Mesendoderm (in vitro differentiated cells): ENCODE data around the gene ZNF789.

Experiments used
- DNase-seq: peaks from one replicate; pipeline ENCODE4 v3.0.0; 2013
- H2AK5ac ChIP-seq: 2 replicates; pipeline ENCODE4 v1.6.1; 2013; ENCODE audit warnings: low read length, inconsistent platforms
- H2BK120ac ChIP-seq: 2 replicates; pipeline ENCODE4 v1.6.1; 2013; ENCODE audit warnings: low read depth, mild to moderate bottlenecking, low read length, moderate library complexity, mixed read lengths
- H2BK15ac ChIP-seq: replicated peaks from 2 replicates; pipeline ENCODE4 v1.6.1; 2013; ENCODE audit warnings: low read depth, mild to moderate bottlenecking, moderate library complexity
- H2BK5ac ChIP-seq: 2 replicates; pipeline ENCODE4 v1.6.1; 2013; ENCODE audit warnings: low read length, inconsistent platforms
- H3K18ac ChIP-seq: 2 replicates; pipeline ENCODE4 v1.6.1; 2013; ENCODE audit warnings: mild to moderate bottlenecking, low read length, mixed read lengths
- H3K23ac ChIP-seq: one replicate; pipeline ENCODE4 v1.6.1; 2013; ENCODE audit warnings: low read length
- H3K27ac ChIP-seq: 2 replicates; pipeline ENCODE4 v1.5.1; 2013; ENCODE audit warnings: low read depth, mild to moderate bottlenecking, inconsistent platforms, low read length, moderate library complexity
- H3K27me3 ChIP-seq: 2 replicates; pipeline ENCODE4 v1.6.1; 2013; ENCODE audit warnings: low read length, control low read depth, mild to moderate bottlenecking, inconsistent platforms; ENCODE audit not compliant: insufficient read depth, poor library complexity
- H3K36me3 ChIP-seq: 2 replicates; pipeline ENCODE4 v1.6.1; 2013; ENCODE audit warnings: low read length, inconsistent platforms; ENCODE audit not compliant: control insufficient read depth, insufficient read depth
- H3K4ac ChIP-seq: one replicate; pipeline ENCODE4 v1.6.1; 2013; ENCODE audit warnings: low read depth, mild to moderate bottlenecking, low read length, moderate library complexity
- H3K4me1 ChIP-seq: 2 replicates; pipeline ENCODE4 v1.6.1; 2013; ENCODE audit warnings: low read depth, low read length, inconsistent platforms; ENCODE audit not compliant: control insufficient read depth
- H3K4me2 ChIP-seq: 2 replicates; pipeline ENCODE4 v1.6.1; 2013; ENCODE audit warnings: low read length
- H3K4me3 ChIP-seq: 2 replicates; pipeline ENCODE4 v1.5.1; 2013; ENCODE audit warnings: mild to moderate bottlenecking, low read length
- H3K56ac ChIP-seq: one replicate; pipeline ENCODE4 v1.6.1; 2013; ENCODE audit warnings: low read length
- H3K79me1 ChIP-seq: 2 replicates; pipeline ENCODE4 v1.6.1; 2013; ENCODE audit warnings: low read length, inconsistent platforms
- H3K79me2 ChIP-seq: 2 replicates; pipeline ENCODE4 v1.6.1; 2013; ENCODE audit warnings: mild to moderate bottlenecking, low read length; ENCODE audit not compliant: control insufficient read depth, insufficient read depth
- H3K9ac ChIP-seq: 2 replicates; pipeline ENCODE4 v1.6.1; 2013; ENCODE audit warnings: low read length, inconsistent platforms
- H4K5ac ChIP-seq: one replicate; pipeline ENCODE4 v1.6.1; 2013; ENCODE audit warnings: low read length
- H4K8ac ChIP-seq: one replicate; pipeline ENCODE4 v1.6.1; 2013; ENCODE audit warnings: low read depth, mild to moderate bottlenecking, control low read depth, low read length, moderate library complexity
- WGBS: extraction: QIAGEN DNeasy Blood & Tissue Kit; methylation state at CpG from one replicate; pipeline ENCODE4 v1.1.7; 2013; ENCODE audit warnings: low lambda C conversion rate, missing lambda C conversion rate; ENCODE audit not compliant: insufficient coverage; ENCODE audit errors: extremely low coverage; 5-methylcytosine and 5-hydroxymethylcytosine counted together

Gene ZNF789

DNA sequence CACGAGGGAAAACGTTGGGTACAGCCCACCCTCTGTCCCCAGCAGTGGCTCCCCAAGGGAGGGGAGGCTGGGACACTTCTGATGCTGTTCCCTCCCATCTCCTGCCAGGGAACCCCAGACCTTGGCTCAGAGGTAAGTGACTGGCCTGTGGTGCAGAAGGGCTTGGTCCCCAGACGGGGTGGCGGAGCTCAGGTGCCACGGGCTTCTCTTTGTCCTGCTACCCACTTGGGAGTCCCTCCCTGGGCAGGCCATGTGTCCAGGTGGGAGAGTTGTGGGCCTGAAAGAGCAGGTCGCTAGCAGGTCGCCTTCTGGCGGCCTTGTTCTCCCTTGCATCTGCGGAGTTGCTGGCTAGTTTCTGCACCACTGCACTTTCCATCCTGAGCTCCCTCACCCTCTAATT is 16.8 kb upstream of the ZNF789 start:
- H4K8ac ChIP-seq: no peak overlapping the region
- no peak overlapping the region for H2BK5ac ChIP-seq
- H3K27ac ChIP-seq: no peak overlapping the region
- no CpG with 5 or more reads among the region's 9 CpGs for WGBS
- no peak overlapping the region for H3K4me3 ChIP-seq
- H3K79me1 ChIP-seq: peaks cover 9% of the 10 kb centered on the region
- no peak overlapping the region for H3K23ac ChIP-seq
- no peak overlapping the region for H3K4ac ChIP-seq
- H3K9ac ChIP-seq: no peak overlapping the region
- no peak overlapping the region for H2BK120ac ChIP-seq
- H3K4me2 ChIP-seq: no peak overlapping the region
- no peaks in the 10 kb centered on the region for H3K4me1 ChIP-seq
- no peak for DNase-seq
- no peak overlapping the region for H2AK5ac ChIP-seq
- H2BK15ac ChIP-seq: no peak overlapping the region
- H3K79me2 ChIP-seq: peaks cover 10% of the 10 kb centered on the region
- no peaks in the 10 kb centered on the region for H3K27me3 ChIP-seq
- H4K5ac ChIP-seq: no peak overlapping the region
- peaks cover 13% of the 10 kb centered on the region for H3K36me3 ChIP-seq
- H3K18ac ChIP-seq: no peak overlapping the region
- H3K56ac ChIP-seq: no peak overlapping the region

- H3K79me2 ChIP-seq: peaks cover 13% of the 10 kb centered on the region
- H2BK5ac ChIP-seq: no peak overlapping the region
- H3K4me2 ChIP-seq: no peak overlapping the region
- no peak overlapping the region for H3K23ac ChIP-seq
- no peak for DNase-seq
- no peak overlapping the region for H3K4me3 ChIP-seq
- H4K8ac ChIP-seq: no peak overlapping the region
- H2AK5ac ChIP-seq: no peak overlapping the region
- H3K79me1 ChIP-seq: peaks cover 10% of the 10 kb centered on the region
- WGBS: no CpG with 5 or more reads among the region's 13 CpGs
- no peak overlapping the region for H3K9ac ChIP-seq
- no peaks in the 10 kb centered on the region for H3K27me3 ChIP-seq
- no peak overlapping the region for H2BK120ac ChIP-seq
- H2BK15ac ChIP-seq: no peak overlapping the region
- H3K27ac ChIP-seq: no peak overlapping the region
- H3K4me1 ChIP-seq: no peaks in the 10 kb centered on the region
- no peak overlapping the region for H3K56ac ChIP-seq
- peaks cover 10% of the 10 kb centered on the region for H3K36me3 ChIP-seq
- H3K18ac ChIP-seq: no peak overlapping the region
- no peak overlapping the region for H3K4ac ChIP-seq
- H4K5ac ChIP-seq: no peak overlapping the region
These were observed 16.4 kb upstream of the ZNF789 start for GRCh38 chr7:99456288-99456687.

DNA sequence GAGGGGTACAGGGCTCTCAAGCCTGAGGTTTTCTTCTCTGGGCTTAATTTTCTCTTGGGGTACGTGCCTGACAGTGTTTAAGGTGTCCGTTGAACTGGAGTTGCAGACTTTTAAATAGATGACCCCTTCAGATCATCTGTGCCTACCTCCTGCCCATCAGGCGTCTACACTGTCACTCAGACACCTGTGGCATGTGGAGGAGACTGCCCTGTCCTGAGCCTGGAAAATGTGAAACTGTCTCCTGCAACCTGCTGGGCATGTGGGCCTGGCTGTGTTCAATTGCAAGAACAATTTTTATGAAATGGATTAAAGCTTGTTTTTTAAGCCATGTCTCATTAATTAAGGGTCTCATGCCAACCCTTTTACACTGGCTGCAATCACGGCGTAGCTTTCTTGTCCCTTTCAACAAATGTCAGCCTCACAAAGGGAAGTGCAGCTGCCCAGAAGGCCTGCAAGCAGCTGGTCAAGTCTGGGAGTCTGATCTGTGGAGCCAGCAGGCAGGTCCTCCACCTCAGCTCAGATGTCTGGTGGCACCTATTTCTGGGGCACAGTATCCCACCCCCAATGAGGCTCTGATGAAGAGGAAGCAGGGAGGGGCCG is 15.5 kb upstream of the ZNF789 start:
- H3K4ac ChIP-seq: no peak overlapping the region
- H2BK15ac ChIP-seq: no peak overlapping the region
- H3K36me3 ChIP-seq: peaks cover 10% of the 10 kb centered on the region
- no peak overlapping the region for H4K8ac ChIP-seq
- H3K23ac ChIP-seq: no peak overlapping the region
- H3K56ac ChIP-seq: no peak overlapping the region
- H4K5ac ChIP-seq: no peak overlapping the region
- H2BK5ac ChIP-seq: no peak overlapping the region
- peaks cover 20% of the 10 kb centered on the region for H3K79me2 ChIP-seq
- H3K4me1 ChIP-seq: no peaks in the 10 kb centered on the region
- H3K79me1 ChIP-seq: peaks cover 11% of the 10 kb centered on the region
- H3K4me3 ChIP-seq: no peak overlapping the region
- no peak overlapping the region for H3K9ac ChIP-seq
- no CpG with 5 or more reads among the region's 6 CpGs for WGBS
- no peak overlapping the region for H2BK120ac ChIP-seq
- no peaks in the 10 kb centered on the region for H3K27me3 ChIP-seq
- H3K27ac ChIP-seq: no peak overlapping the region
- no peak overlapping the region for H3K18ac ChIP-seq
- H2AK5ac ChIP-seq: no peak overlapping the region
- no peak for DNase-seq
- no peak overlapping the region for H3K4me2 ChIP-seq

DNA sequence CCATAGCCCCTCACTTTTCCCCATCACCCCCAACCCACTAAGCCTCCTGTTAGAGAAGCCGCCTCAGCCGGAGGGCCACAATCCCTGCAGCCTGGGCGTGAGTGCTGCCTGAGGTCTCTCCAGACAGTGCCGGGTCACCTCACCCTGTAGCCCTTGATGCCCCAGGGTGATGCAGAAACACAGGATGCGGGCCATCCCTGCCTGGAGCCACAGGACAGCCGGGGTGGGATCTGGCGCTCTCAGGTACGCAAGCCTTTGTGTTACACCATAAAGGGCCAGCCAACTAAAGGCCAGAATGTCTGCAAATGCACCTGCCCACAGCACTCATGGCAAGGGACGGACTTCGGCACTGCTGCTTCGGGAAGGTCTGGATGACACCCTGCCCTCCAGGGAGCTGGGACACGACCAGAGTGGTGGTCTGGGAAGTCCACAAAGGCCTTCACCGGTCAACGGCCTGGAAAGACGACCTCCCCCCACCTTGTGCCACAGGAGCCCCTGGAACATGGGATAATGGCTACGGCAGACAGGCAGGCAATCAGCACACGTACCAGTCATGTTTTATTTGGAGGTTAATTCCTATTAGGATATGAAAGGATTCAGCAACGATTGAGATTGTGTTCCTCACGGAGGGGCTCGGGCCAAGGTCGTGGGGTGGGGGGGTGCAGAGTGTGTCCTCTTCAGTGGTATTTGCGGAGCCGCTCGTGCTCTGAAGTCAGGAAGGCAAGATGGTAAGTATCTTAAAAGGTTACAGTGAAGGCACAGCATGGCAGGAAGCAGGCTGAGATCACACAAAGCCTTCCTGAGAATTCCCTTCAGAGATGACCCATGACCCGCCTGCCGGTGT is 14.8 kb upstream of the ZNF789 start:
- no peaks in the 10 kb centered on the region for H3K4me1 ChIP-seq
- no peak overlapping the region for H3K4me3 ChIP-seq
- H2BK5ac ChIP-seq: no peak overlapping the region
- no peak overlapping the region for H2AK5ac ChIP-seq
- no peak overlapping the region for H3K18ac ChIP-seq
- H3K9ac ChIP-seq: no peak overlapping the region
- no peak overlapping the region for H3K4ac ChIP-seq
- H3K23ac ChIP-seq: no peak overlapping the region
- H2BK120ac ChIP-seq: no peak overlapping the region
- peaks cover 15% of the 10 kb centered on the region for H3K79me1 ChIP-seq
- no peak overlapping the region for H3K4me2 ChIP-seq
- peaks cover 12% of the 10 kb centered on the region for H3K36me3 ChIP-seq
- no peak overlapping the region for H2BK15ac ChIP-seq
- WGBS: no CpG with 5 or more reads among the region's 26 CpGs
- no peak overlapping the region for H3K56ac ChIP-seq
- no peak overlapping the region for H4K8ac ChIP-seq
- DNase-seq: no peak
- no peak overlapping the region for H4K5ac ChIP-seq
- peaks cover 24% of the 10 kb centered on the region for H3K79me2 ChIP-seq
- H3K27me3 ChIP-seq: no peaks in the 10 kb centered on the region
- no peak overlapping the region for H3K27ac ChIP-seq

- no peak overlapping the region for H3K4ac ChIP-seq
- no peak overlapping the region for H3K4me3 ChIP-seq
- peak; percentile 58 for DNase-seq
- no peak overlapping the region for H3K18ac ChIP-seq
- no peak overlapping the region for H3K56ac ChIP-seq
- no peak overlapping the region for H4K8ac ChIP-seq
- peaks cover 21% of the 10 kb centered on the region for H3K79me1 ChIP-seq
- H2BK5ac ChIP-seq: no peak overlapping the region
- no peak overlapping the region for H3K27ac ChIP-seq
- H3K79me2 ChIP-seq: peaks cover 35% of the 10 kb centered on the region
- H3K9ac ChIP-seq: no peak overlapping the region
- no peaks in the 10 kb centered on the region for H3K27me3 ChIP-seq
- no peak overlapping the region for H3K4me2 ChIP-seq
- no peak overlapping the region for H4K5ac ChIP-seq
- peaks cover 16% of the 10 kb centered on the region for H3K36me3 ChIP-seq
- no peak overlapping the region for H2AK5ac ChIP-seq
- WGBS: no CpG with 5 or more reads among the region's 8 CpGs
- H2BK120ac ChIP-seq: no peak overlapping the region
- H3K4me1 ChIP-seq: no peaks in the 10 kb centered on the region
- H3K23ac ChIP-seq: no peak overlapping the region
- no peak overlapping the region for H2BK15ac ChIP-seq
These were observed 13.6 kb upstream of the ZNF789 start for GRCh38 chr7:99459087-99459486.
